OCI-LY7 (cell line): ENCODE measurements around the gene RNF149.

Experiments used
- EZH2phosphoT487 ChIP-seq: fragments of 200-600 bp; sonication (generic); IDR thresholded peaks from 2 replicates; pipeline ENCODE4 v1.6.1; 2018; ENCODE audit warnings: low read depth, borderline replicate concordance, mild to moderate bottlenecking, mixed run types, antibody characterized with exemption, low read length, moderate library complexity, mixed read lengths
- TF ChIP-seq, protein P1 (sequence below): fragments of 200-600 bp; sonication (generic); conservative IDR thresholded peaks from 2 replicates; pipeline ENCODE4 v1.5.1; 2014; ENCODE audit warnings: mild to moderate bottlenecking, antibody characterized with exemption, low read length, moderate library complexity, mixed read lengths

DNA sequence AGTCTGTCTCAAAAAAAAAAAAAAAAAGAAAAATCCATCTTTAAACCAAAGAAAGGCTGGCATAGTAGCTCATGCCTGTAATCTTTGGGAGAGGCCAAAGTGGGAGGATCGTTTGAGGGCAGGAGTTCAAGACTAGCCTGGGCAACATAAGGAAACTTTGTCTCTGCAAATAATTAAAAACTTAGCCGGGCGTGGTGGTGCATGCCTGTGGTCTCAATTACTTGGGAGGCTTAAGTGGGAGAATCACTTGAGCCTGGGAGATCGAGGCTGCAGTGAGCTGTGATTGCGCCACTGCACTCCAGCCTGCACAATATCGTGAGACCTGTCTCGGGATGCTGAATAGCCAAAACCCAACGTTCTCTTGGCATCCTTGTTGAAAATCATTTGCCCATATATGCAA, 49.7 kb downstream of the RNF149 start:
- TF ChIP-seq, protein P1, sequence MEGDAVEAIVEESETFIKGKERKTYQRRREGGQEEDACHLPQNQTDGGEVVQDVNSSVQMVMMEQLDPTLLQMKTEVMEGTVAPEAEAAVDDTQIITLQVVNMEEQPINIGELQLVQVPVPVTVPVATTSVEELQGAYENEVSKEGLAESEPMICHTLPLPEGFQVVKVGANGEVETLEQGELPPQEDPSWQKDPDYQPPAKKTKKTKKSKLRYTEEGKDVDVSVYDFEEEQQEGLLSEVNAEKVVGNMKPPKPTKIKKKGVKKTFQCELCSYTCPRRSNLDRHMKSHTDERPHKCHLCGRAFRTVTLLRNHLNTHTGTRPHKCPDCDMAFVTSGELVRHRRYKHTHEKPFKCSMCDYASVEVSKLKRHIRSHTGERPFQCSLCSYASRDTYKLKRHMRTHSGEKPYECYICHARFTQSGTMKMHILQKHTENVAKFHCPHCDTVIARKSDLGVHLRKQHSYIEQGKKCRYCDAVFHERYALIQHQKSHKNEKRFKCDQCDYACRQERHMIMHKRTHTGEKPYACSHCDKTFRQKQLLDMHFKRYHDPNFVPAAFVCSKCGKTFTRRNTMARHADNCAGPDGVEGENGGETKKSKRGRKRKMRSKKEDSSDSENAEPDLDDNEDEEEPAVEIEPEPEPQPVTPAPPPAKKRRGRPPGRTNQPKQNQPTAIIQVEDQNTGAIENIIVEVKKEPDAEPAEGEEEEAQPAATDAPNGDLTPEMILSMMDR: no peak
- TF ChIP-seq EZH2phosphoT487: no peak
